Measurements from ENCODE around the gene F12.

The F12 gene

DNA sequence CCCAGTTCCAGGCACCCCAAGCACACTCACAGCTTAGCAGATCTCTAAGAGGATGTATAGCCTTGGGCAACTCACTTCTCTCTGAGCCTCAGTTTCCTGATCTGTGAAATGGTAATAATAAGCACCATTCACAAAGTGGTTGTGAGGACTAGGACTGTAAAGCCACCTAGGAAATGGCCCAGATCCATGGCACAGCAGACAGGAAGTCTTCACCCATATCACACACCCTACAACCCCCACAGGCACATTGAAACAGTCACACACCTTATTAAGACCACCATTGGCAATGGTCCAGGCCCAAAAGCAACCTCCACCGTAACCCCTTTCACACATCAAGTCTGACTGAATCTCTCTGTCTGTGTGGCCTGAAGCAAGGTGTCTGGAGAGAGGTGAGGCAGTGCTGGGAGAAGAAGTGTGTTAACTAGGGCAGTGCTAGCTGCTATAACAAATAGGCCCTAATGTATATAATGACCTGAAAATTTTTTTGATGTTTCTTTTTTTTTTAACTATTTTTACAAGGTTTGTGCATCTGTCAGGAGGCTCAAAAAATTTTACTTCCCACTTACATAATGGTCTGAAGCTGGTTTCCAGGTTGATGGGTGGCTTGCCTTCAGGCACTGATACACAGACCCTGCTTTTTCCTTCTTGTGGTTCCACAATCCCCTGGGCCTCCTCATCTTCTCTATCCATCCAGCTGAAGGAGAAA, 54.0 kb downstream of the F12 start:
- DNase-seq (ENCODE audit: low read depth), result no peak

DNA sequence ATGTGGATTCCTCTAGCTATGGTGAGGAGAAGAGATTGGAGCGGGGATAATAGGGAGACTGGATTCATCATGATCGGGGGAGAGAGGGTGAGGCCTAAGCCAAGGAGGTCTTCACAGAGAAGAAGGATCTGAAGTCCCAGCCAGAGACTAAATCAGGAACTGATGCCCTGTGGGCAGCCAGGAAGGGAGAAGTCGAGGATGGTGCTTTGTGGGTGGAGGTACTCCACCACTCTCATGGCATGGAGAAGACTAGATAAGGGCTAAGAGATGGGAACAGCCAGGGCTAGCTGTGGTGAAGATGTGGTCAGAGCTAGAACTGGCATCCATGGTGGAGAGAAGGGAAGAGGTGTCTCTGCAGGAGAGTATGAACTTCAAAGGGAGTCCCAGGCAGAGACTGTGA, 54.7 kb downstream of the F12 start:
- no peak for DNase-seq (ENCODE audit: low read depth)

DNA sequence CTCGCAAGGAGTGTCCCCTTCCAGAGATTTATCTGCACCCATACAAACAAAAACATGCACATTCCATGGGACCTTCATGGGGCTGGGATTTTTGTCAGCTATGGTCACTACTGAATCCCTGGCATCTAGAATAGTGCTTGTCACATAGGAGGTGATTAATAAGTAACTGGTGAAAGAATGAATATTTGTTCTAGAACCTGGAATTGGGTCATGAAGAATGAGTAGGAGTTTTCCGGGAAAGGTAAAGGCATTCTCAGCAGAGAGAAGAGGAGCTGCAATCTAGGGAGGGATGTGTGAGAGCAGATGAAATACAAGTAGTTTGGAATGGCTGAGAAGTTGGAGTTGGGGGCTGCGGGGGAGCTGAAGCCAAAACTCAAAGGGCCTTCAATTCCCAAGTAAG, 55.1 kb downstream of the F12 start:
- DNase-seq (ENCODE audit: low read depth), result no peak

DNA sequence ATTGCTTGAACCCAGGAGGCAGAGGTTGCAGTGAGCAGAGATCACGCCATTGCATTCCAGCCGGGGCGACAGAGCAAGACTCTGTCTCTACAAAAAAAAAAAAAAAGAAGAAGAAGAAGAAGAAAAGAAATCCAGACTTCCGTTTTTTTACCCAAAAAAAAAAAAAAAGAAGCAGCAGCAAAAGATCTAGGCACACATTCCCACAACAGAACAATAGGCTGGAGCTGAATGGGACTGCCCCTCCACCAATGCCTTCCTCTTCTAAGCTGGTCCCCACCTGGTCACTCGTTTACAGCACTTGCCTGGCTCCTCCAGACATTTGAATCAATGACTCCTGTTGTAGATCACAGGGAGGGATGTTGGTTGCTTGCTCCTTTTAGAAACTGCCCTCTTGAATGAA, 56.3 kb downstream of the F12 start:
- no peak for DNase-seq (ENCODE audit: low read depth)
